Activated T-cell treated with anti-CD3 and anti-CD28 coated beads, Interleukin-2, amount 50 U/mL, for 48 hours (primary cell): Measurements from ENCODE around the gene SKP2.
A peak's percentile ranks its signal among the peaks of the same experiment; 100 is the strongest.
"Not testable (repeated sequence)": the region's sequence is repeated elsewhere in the genome, so short reads cannot be mapped to it uniquely, and the experiment has no call there.

Experiments used
- DNase-seq, 2 experiments: peaks; one replicate each; pipeline ENCODE4 v3.0.0-alpha.2; 2020

Gene SKP2

GRCh38 chr5:36151434-36152323 lies at the start of gene SKP2, which contains the start of gene LMBRD2:
TSS of gene SKP2 (plus strand) at chr5:36152111. CDS start at chr5:36152263, 152 bp downstream.
TSS of gene LMBRD2 (minus strand) at chr5:36151887. CDS start at chr5:36143349, 8,538 bp downstream.
- peak; percentile 97 for DNase-seq

- no peak for DNase-seq
Observed at GRCh38 chr5:36105819-36106218, 46.1 kb upstream of the SKP2 start.

- DNase-seq = no peak
Observed at GRCh38 chr5:36108758-36109460, 43.0 kb upstream of the SKP2 start.

GRCh38 chr5:36111238-36111637 lies 40.7 kb upstream of the SKP2 start:
- DNase-seq = no peak

GRCh38 chr5:36125868-36126267 lies 26.0 kb upstream of the SKP2 start:
- DNase-seq = no peak

GRCh38 chr5:36128795-36129194 lies 23.1 kb upstream of the SKP2 start:
- no peak for DNase-seq

GRCh38 chr5:36129666-36130065 lies 22.2 kb upstream of the SKP2 start:
- not testable (repeated sequence) for DNase-seq

- DNase-seq = not testable (repeated sequence)
Observed at GRCh38 chr5:36133009-36133408, 18.9 kb upstream of the SKP2 start.

GRCh38 chr5:36135988-36136387 lies 15.9 kb upstream of the SKP2 start:
- no peak for DNase-seq

GRCh38 chr5:36136581-36136980 lies 15.3 kb upstream of the SKP2 start:
- DNase-seq = no peak

GRCh38 chr5:36138900-36139683 lies 12.8 kb upstream of the SKP2 start:
- DNase-seq = no peak

GRCh38 chr5:36145311-36145710 lies 6.6 kb upstream of the SKP2 start:
- no peak for DNase-seq

- DNase-seq = no peak
Observed at GRCh38 chr5:36146390-36146789, 5.5 kb upstream of the SKP2 start.

GRCh38 chr5:36147681-36148080 lies 4.2 kb upstream of the SKP2 start:
- DNase-seq = no peak

- peak; percentile 58 to 71 for DNase-seq
Observed at GRCh38 chr5:36150676-36151433, 1.1 kb upstream of the SKP2 start.

GRCh38 chr5:36152324-36153297 lies 700 bp downstream of the SKP2 start:
- peak; percentile 26 to 28 for DNase-seq

- no peak for DNase-seq
Observed at GRCh38 chr5:36153298-36153677, 1.4 kb downstream of the SKP2 start.

- DNase-seq = no peak
Observed at GRCh38 chr5:36153726-36154125, 1.8 kb downstream of the SKP2 start.

GRCh38 chr5:36155291-36155690 lies 3.4 kb downstream of the SKP2 start:
- no peak for DNase-seq

- no peak for DNase-seq
Observed at GRCh38 chr5:36156121-36156601, 4.2 kb downstream of the SKP2 start.

GRCh38 chr5:36156619-36157018 lies 4.7 kb downstream of the SKP2 start:
- no peak for DNase-seq
